ENCODE measurements around the gene CHCHD4. TPM values are rescaled to one million over a fixed set of nuclear protein-coding genes. Genes with fewer than 3 reads are reported as not detected.
A peak's percentile ranks its signal among the peaks of the same experiment; 100 is the strongest.

CHCHD4 gene
- total and polyA plus RNA-seq, 10 donors: 8.4 to 17.1 (median 9.9) TPM

DNA sequence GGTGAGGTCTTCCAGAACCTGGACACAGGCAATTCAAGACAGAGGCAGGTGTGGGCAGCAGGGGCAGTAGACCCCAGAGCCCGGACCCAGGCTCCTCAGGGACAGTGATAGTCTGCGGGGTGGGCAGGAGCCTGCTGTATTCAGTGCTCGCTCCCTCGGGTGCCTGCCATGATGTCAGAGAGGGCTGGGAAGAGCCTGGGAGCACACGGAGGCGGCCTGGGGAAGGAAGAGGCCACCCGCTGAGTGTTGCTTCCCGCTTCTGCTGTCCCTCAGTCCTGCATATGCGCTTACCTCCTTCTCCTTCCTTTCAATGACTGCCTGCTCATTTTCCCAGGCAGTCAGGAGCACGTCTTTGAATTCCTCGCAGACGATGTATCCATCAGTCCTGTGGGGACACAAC lies 22.9 kb upstream of the CHCHD4 start:
- Histone ChIP-seq H3K4me1 (peaks cover 22 to 51% (median 41%) of the 10 kb centered on the region in 6 donors), H3K9me3 (no peaks in the 10 kb centered on the region), H3K4me3 (no peak overlapping the region), H3K27ac (peak overlapping the region in 2 of 8 donors; percentile 30 to 89), H3K27me3 (replicated peaks in 1 of 7) (no peaks in the 10 kb centered on the region), H3K36me3 (peaks cover 0 to 79% (median 52%) of the 10 kb centered on the region in 6 donors)
- DNase-seq: peak; percentile 21
- TF ChIP-seq POLR2AphosphoS5 (IDR thresholded peaks at IDR 0.05): peak in 2 of 3 donors; percentile 21 to 36
- TF ChIP-seq POLR2A (IDR thresholded peaks at IDR 0.05): no peak
- WGBS, 5 donors: 84 to 93% (median 91%) methylated on average over 12 of the region's 12 CpGs
- intact Hi-C loops (cut with DNase I; ENCODE audit: low total_unique reads): no loop called here

DNA sequence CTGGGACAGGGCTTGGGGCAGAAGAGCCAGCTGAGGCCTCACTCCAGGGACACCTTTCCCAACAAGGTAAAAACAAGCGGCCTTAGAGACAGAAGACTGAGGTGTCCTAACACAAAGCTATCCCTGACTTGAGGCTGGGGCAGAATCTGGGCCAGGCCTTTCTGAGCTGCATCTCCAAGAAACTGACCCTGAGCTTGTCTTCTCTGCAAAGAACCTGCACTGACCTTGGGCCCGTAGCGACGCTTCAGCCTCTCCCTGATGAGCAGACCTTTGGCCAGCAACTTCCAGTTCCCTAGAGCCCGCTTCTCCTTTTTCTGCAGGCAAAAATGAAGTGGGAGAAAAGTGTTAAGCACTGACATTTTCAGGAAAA lies 22.4 kb upstream of the CHCHD4 start:
- DNase-seq: no peak
- TF ChIP-seq POLR2AphosphoS5 (IDR thresholded peaks at IDR 0.05) (no peak), POLR2A (IDR thresholded peaks at IDR 0.05) (no peak)
- TF ChIP-seq, protein P1, sequence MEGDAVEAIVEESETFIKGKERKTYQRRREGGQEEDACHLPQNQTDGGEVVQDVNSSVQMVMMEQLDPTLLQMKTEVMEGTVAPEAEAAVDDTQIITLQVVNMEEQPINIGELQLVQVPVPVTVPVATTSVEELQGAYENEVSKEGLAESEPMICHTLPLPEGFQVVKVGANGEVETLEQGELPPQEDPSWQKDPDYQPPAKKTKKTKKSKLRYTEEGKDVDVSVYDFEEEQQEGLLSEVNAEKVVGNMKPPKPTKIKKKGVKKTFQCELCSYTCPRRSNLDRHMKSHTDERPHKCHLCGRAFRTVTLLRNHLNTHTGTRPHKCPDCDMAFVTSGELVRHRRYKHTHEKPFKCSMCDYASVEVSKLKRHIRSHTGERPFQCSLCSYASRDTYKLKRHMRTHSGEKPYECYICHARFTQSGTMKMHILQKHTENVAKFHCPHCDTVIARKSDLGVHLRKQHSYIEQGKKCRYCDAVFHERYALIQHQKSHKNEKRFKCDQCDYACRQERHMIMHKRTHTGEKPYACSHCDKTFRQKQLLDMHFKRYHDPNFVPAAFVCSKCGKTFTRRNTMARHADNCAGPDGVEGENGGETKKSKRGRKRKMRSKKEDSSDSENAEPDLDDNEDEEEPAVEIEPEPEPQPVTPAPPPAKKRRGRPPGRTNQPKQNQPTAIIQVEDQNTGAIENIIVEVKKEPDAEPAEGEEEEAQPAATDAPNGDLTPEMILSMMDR (IDR thresholded peaks at IDR 0.05 in 8 of 11, conservative IDR thresholded peaks at IDR 0.05 in 3 of 11): no peak
- Histone ChIP-seq H3K4me1 (peaks cover 22 to 56% (median 46%) of the 10 kb centered on the region in 6 donors), H3K9me3 (no peaks in the 10 kb centered on the region), H3K36me3 (peaks cover 0 to 79% (median 50%) of the 10 kb centered on the region in 6 donors), H3K4me3 (no peak overlapping the region), H3K27me3 (replicated peaks in 1 of 7) (no peaks in the 10 kb centered on the region), H3K27ac (peak overlapping the region in 4 of 8 donors; percentile 85 to 89 (median 88))
- intact Hi-C loops (cut with DNase I; ENCODE audit: low total_unique reads): no loop called here
- 79 to 93% (median 87%) methylated on average over 5 of the region's 5 CpGs for WGBS, 5 donors

DNA sequence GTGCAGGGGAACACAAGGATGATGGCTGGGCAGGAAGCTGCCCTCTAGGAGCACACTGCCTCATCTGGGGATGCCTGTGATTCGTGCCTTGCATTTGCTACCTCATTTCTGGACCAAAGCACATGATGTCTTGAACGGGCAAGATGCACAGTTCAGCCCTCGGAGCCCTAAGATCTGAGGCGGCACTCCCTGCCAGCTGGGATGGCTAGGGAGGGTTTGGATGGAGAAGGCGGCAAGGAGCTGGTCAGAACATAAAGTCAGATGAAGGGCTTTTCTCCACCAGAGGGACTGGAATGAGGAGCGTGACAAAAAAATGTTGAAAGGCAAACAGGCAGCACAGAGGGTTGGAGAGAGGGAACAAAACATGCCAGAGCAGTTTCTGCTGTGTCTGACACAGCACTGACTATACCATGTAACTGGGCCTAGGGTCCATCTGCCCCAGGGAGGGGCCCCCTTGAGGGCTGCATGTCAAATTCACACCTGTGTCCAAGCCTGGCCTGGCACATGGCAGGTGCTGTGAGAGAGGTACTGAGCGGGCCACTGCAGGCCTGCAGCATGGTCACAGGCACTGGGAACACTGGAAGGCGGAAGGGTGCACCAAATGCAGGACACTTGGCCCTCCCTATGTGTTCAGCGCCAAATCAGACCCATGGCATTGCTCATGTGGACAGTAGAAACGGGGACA lies 21.9 kb upstream of the CHCHD4 start:
- Histone ChIP-seq H3K36me3 (peaks cover 0 to 79% (median 50%) of the 10 kb centered on the region in 6 donors), H3K27ac (peak overlapping the region in 6 of 8 donors; percentile 85 to 90 (median 88)), H3K4me3 (no peak overlapping the region), H3K4me1 (peaks cover 22 to 62% (median 49%) of the 10 kb centered on the region in 6 donors), H3K27me3 (replicated peaks in 1 of 7) (no peaks in the 10 kb centered on the region), H3K9me3 (no peaks in the 10 kb centered on the region)
- peak in 1 of 3 donors; percentile 35 for TF ChIP-seq POLR2AphosphoS5 (IDR thresholded peaks at IDR 0.05)
- TF ChIP-seq POLR2A (IDR thresholded peaks at IDR 0.05): no peak
- WGBS, 5 donors: 90 to 95% (median 93%) methylated on average over 9 to 10 of the region's 10 CpGs
- DNase-seq: peak; percentile 72
- intact Hi-C loops (cut with DNase I; ENCODE audit: low total_unique reads): no loop called here

DNA sequence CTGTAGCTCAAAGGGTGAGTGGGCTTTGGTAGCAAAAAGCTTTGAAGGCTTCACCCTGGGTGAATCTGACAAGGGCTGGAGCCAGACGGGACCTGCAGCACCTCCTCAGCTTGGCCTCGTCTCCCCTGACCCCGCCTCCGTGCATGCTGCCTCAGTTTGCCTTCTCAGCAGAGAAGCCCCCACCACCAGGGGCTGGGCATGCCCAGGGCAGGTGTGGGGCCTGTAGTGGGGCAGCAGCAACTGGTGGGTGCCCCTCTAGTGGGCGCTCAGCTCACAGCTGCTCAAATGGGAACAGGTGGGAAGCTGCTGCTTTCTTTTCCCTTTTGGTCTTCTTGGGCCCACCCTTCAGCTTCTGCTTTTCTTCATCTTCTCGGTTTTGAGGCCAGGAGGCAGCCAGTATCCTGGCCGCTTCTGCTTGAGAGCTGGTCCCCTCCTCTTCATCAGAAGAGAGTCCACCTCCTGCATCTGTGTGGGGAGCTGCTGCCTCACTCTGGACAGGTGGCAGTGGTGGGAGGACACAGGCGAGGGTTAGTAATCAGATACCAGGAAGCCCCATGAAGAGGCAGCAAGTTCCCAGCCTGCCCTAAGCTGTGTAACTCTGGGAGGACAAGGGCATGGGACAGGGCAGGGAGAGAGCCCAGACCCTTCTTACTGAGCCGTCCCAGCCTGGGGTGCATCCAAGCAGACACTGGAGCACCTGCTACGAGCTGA lies 21.2 kb upstream of the CHCHD4 start:
- WGBS, 5 donors: 84 to 89% (median 88%) methylated on average over 9 to 10 of the region's 10 CpGs
- Histone ChIP-seq H3K27ac (peak overlapping the region; percentile 19 to 90 (median 88)), H3K4me1 (peaks cover 22 to 67% (median 49%) of the 10 kb centered on the region in 6 donors), H3K27me3 (replicated peaks in 1 of 7) (no peaks in the 10 kb centered on the region), H3K36me3 (peaks cover 0 to 79% (median 54%) of the 10 kb centered on the region in 6 donors), H3K4me3 (peak overlapping the region in 2 of 8 donors; percentile 4 to 59), H3K9me3 (no peaks in the 10 kb centered on the region)
- TF ChIP-seq POLR2A (IDR thresholded peaks at IDR 0.05) (no peak), POLR2AphosphoS5 (IDR thresholded peaks at IDR 0.05) (peak in 1 of 3 donors; percentile 62)
- TF ChIP-seq, protein P1 (IDR thresholded peaks at IDR 0.05 in 8 of 11, conservative IDR thresholded peaks at IDR 0.05 in 3 of 11): peak in 1 of 11 experiments; percentile 9
- DNase-seq: no peak
- intact Hi-C loops (cut with DNase I; ENCODE audit: low total_unique reads): no loop called here

DNA sequence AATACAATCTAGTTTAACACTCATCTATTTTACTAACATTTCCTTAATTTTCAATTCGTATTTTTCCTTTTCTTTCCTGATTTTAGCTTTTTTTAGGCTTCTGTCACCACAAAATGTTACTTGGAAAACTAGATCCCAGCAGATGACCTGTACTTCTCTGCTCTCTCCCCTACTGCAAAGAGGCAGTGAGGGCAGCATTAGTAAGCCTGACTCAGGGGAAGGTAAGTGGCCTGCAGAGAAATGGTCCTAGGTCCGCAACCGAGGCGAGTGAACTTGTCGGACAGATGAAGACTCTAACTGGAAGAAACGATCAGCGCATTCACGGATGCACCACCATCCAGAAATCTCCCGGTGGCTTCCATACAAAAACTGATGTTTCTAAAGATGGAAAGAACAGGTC lies 20.6 kb upstream of the CHCHD4 start:
- TF ChIP-seq POLR2A (IDR thresholded peaks at IDR 0.05) (no peak), POLR2AphosphoS5 (IDR thresholded peaks at IDR 0.05) (no peak)
- TF ChIP-seq, protein P1 (IDR thresholded peaks at IDR 0.05 in 8 of 11, conservative IDR thresholded peaks at IDR 0.05 in 3 of 11): no peak
- WGBS, 5 donors: 91 to 97% (median 93%) methylated on average over 9 of the region's 9 CpGs
- Histone ChIP-seq H3K27me3 (replicated peaks in 1 of 7) (no peaks in the 10 kb centered on the region), H3K4me1 (peaks cover 22 to 67% (median 49%) of the 10 kb centered on the region in 6 donors), H3K27ac (peak overlapping the region; percentile 75 to 90 (median 88)), H3K9me3 (no peaks in the 10 kb centered on the region), H3K4me3 (peak overlapping the region in 4 of 8 donors; percentile 4 to 59 (median 16)), H3K36me3 (peaks cover 0 to 79% (median 54%) of the 10 kb centered on the region in 6 donors)
- DNase-seq: no peak
- intact Hi-C loops (cut with DNase I; ENCODE audit: low total_unique reads): no loop called here

Data from spleen (tissue), 11 donors.